ENCODE results near the gene MYCL.
"Not testable (repeated sequence)": the region's sequence is repeated elsewhere in the genome, so short reads cannot be mapped to it uniquely, and the experiment has no call there.

MYCL gene

DNA sequence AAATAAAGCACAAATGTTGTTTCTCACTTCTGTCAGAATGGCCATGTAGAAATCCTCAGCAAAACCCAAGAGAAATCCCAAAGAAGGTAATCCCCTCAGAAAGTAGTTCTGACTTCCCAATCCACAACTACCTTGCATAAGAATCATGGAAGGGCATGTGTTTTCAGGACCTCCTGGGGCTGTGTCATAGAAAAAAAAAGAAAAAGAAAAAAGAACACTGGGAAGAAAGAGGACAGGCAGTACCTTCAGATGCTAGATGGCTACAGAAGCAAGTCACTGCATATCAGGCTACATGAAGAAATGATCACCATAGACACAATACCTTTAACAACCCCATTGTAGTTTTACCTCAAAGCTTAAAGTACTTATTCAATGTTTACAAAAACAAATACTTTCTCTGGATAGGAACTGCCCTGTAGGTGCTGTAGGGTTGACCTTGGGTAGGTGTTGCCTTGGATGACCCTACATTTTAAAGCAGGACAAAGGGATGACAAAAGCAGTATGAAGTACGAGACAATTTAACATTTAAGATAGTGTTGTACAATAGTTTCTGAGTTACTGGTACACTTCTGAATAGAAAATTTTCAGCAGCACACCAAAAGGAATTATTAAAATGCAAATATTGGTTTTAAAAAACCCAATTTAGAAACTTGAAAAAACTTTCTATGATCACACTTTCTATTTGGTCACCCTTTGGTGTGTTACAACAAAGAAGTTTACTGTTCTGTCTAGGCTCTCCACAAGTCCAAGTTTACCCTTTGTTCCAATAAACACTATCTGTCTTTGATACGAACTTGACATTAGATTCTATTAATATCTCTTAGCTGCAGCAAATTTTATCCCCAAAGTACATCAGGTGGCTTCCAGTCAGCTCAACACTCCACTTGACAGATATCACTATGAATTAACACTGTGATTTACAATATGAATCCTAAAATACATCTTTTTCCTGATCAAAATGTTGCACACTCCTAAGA lies 23.4 kb downstream of the MYCL start:
- Histone ChIP-seq H3K9ac (ENCODE audit: low read length) (no peak overlapping the region), H3K9me3 (ENCODE audit: control insufficient read depth, low read length) (no peaks in the 10 kb centered on the region), H3K4me3 (ENCODE audit: low read length) (no peak overlapping the region), H3K27me3 (replicated peaks; ENCODE audit: control insufficient read depth, insufficient read depth, low read length) (no peaks in the 10 kb centered on the region), H3K4me1 (ENCODE audit: control insufficient read depth, insufficient read depth, low read length) (peaks cover 13% of the 10 kb centered on the region), H3K36me3 (ENCODE audit: control insufficient read depth, insufficient read depth, low read length, severe bottlenecking) (peaks cover 3% of the 10 kb centered on the region)
- DNase-seq (ENCODE audit: low read depth): no peak

- Histone ChIP-seq H3K4me3 (ENCODE audit: low read length) (no peak overlapping the region), H3K4me1 (ENCODE audit: control insufficient read depth, insufficient read depth, low read length) (peaks cover 10% of the 10 kb centered on the region), H3K27me3 (replicated peaks; ENCODE audit: control insufficient read depth, insufficient read depth, low read length) (no peaks in the 10 kb centered on the region), H3K9me3 (ENCODE audit: control insufficient read depth, low read length) (no peaks in the 10 kb centered on the region), H3K36me3 (ENCODE audit: control insufficient read depth, insufficient read depth, low read length, severe bottlenecking) (peaks cover 3% of the 10 kb centered on the region), H3K9ac (ENCODE audit: low read length) (no peak overlapping the region)
- DNase-seq (ENCODE audit: low read depth): no peak
Measured at GRCh38 chr1:39877231-39877778, 24.4 kb downstream of the MYCL start.

GRCh38 chr1:39876144-39876543 lies 25.6 kb downstream of the MYCL start:
- Histone ChIP-seq H3K4me1 (ENCODE audit: control insufficient read depth, insufficient read depth, low read length) (no peaks in the 10 kb centered on the region), H3K27me3 (replicated peaks; ENCODE audit: control insufficient read depth, insufficient read depth, low read length) (no peaks in the 10 kb centered on the region), H3K9me3 (ENCODE audit: control insufficient read depth, low read length) (no peaks in the 10 kb centered on the region), H3K4me3 (ENCODE audit: low read length) (no peak overlapping the region), H3K36me3 (ENCODE audit: control insufficient read depth, insufficient read depth, low read length, severe bottlenecking) (peaks cover 3% of the 10 kb centered on the region), H3K9ac (ENCODE audit: low read length) (no peak overlapping the region)
- no peak for DNase-seq (ENCODE audit: low read depth)

- no peak overlapping the region for H3K4me3 ChIP-seq (ENCODE audit: low read length)
- H3K27me3 ChIP-seq (replicated peaks; ENCODE audit: control insufficient read depth, insufficient read depth, low read length): no peaks in the 10 kb centered on the region
- no peak overlapping the region for H3K9ac ChIP-seq (ENCODE audit: low read length)
- H3K9me3 ChIP-seq (ENCODE audit: control insufficient read depth, low read length): no peaks in the 10 kb centered on the region
- no peak for DNase-seq (ENCODE audit: low read depth)
- H3K36me3 ChIP-seq (ENCODE audit: control insufficient read depth, insufficient read depth, low read length, severe bottlenecking): peaks cover 3% of the 10 kb centered on the region
- peaks cover under 1% of the 10 kb centered on the region for H3K4me1 ChIP-seq (ENCODE audit: control insufficient read depth, insufficient read depth, low read length)
Measured at GRCh38 chr1:39872698-39873097, 29.0 kb downstream of the MYCL start.

DNA sequence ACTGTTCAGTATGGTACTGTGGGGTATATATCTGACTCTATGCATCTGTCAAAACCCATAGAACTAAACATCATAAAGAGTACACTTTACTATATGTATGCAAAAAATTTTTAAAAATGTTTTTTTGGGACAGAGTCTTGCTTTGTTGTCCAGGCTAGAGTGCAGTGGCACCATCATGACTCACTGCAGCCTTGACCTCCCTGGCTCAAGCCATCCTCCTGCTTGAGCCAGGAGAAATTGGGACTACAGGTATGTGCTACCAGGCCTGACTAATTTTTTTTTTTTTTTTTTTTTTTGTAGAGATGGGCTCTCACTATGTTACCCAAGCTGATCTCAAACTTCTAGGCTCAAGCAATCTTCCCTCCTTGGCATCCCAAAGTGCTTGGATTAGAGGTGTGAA lies 29.9 kb downstream of the MYCL start:
- no peaks in the 10 kb centered on the region for H3K27me3 ChIP-seq (replicated peaks; ENCODE audit: control insufficient read depth, insufficient read depth, low read length)
- peaks cover 3% of the 10 kb centered on the region for H3K36me3 ChIP-seq (ENCODE audit: control insufficient read depth, insufficient read depth, low read length, severe bottlenecking)
- H3K4me1 ChIP-seq (ENCODE audit: control insufficient read depth, insufficient read depth, low read length): peaks cover 9% of the 10 kb centered on the region
- no peak overlapping the region for H3K9ac ChIP-seq (ENCODE audit: low read length)
- DNase-seq (ENCODE audit: low read depth): no peak
- no peak overlapping the region for H3K4me3 ChIP-seq (ENCODE audit: low read length)
- H3K9me3 ChIP-seq (ENCODE audit: control insufficient read depth, low read length): no peaks in the 10 kb centered on the region

- not testable (repeated sequence) for H3K4me3 ChIP-seq (ENCODE audit: low read length); H3K27me3 ChIP-seq (replicated peaks; ENCODE audit: control insufficient read depth, insufficient read depth, low read length); DNase-seq (ENCODE audit: low read depth); H3K9me3 ChIP-seq (ENCODE audit: control insufficient read depth, low read length); H3K36me3 ChIP-seq (ENCODE audit: control insufficient read depth, insufficient read depth, low read length, severe bottlenecking); H3K9ac ChIP-seq (ENCODE audit: low read length)
- peaks cover 12% of the 10 kb centered on the region for H3K4me1 ChIP-seq (ENCODE audit: control insufficient read depth, insufficient read depth, low read length)
Measured at GRCh38 chr1:39871043-39871442, 30.7 kb downstream of the MYCL start.

GRCh38 chr1:39869538-39870112 lies 32.1 kb downstream of the MYCL start:
- not testable (repeated sequence) for DNase-seq (ENCODE audit: low read depth); H3K9ac ChIP-seq (ENCODE audit: low read length); H3K36me3 ChIP-seq (ENCODE audit: control insufficient read depth, insufficient read depth, low read length, severe bottlenecking); H3K9me3 ChIP-seq (ENCODE audit: control insufficient read depth, low read length); H3K27me3 ChIP-seq (replicated peaks; ENCODE audit: control insufficient read depth, insufficient read depth, low read length); H3K4me3 ChIP-seq (ENCODE audit: low read length)
- peaks cover 12% of the 10 kb centered on the region for H3K4me1 ChIP-seq (ENCODE audit: control insufficient read depth, insufficient read depth, low read length)

DNA sequence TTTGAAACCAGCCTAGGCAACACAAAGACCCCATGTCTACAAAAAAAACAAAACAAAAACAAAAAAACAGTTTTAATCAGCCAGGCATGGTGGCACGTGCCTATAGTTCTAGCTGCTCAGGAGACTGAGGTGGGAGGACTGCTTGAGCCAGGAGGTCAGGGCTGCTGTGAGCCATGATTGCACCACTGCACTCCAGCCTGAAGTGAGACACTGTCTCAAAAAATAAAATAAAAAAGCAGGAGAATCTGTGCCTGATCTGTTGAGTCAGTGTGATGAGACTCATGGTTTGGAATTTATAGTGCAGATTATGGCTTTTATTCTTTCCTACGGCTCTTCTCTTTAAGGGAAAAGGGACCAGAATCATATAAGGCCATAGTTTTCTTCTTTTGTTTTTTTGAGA lies 35.0 kb downstream of the MYCL start:
- no peaks in the 10 kb centered on the region for H3K9me3 ChIP-seq (ENCODE audit: control insufficient read depth, low read length)
- DNase-seq (ENCODE audit: low read depth): peak; percentile 74
- no peaks in the 10 kb centered on the region for H3K27me3 ChIP-seq (replicated peaks; ENCODE audit: control insufficient read depth, insufficient read depth, low read length)
- H3K36me3 ChIP-seq (ENCODE audit: control insufficient read depth, insufficient read depth, low read length, severe bottlenecking): no peaks in the 10 kb centered on the region
- peaks cover 12% of the 10 kb centered on the region for H3K4me1 ChIP-seq (ENCODE audit: control insufficient read depth, insufficient read depth, low read length)
- no peak overlapping the region for H3K9ac ChIP-seq (ENCODE audit: low read length)
- no peak overlapping the region for H3K4me3 ChIP-seq (ENCODE audit: low read length)

GRCh38 chr1:39865762-39866161 lies 36.0 kb downstream of the MYCL start:
- peaks cover 12% of the 10 kb centered on the region for H3K4me1 ChIP-seq (ENCODE audit: control insufficient read depth, insufficient read depth, low read length)
- no peaks in the 10 kb centered on the region for H3K27me3 ChIP-seq (replicated peaks; ENCODE audit: control insufficient read depth, insufficient read depth, low read length)
- H3K9ac ChIP-seq (ENCODE audit: low read length): no peak overlapping the region
- H3K36me3 ChIP-seq (ENCODE audit: control insufficient read depth, insufficient read depth, low read length, severe bottlenecking): no peaks in the 10 kb centered on the region
- no peaks in the 10 kb centered on the region for H3K9me3 ChIP-seq (ENCODE audit: control insufficient read depth, low read length)
- H3K4me3 ChIP-seq (ENCODE audit: low read length): no peak overlapping the region
- DNase-seq (ENCODE audit: low read depth): no peak

DNA sequence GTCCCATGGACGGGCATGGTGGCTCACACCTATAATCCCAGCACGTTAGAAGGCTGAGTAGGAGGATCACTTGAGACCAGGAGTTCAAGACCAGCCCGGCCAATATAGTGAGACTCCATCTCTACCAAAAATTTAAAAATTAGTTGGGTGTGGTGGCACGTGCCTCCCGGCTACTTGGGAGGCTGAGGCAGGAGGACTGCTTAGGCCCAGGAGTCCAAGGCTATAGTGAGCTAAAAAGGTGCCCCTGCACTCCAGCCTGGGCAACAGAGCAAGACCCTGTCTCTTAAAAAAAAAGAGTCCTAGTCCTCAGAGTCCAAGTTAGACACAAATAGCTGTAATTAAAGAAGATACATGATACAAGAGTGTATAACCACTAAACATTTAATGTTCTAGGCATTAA lies 38.5 kb downstream of the MYCL start:
- Histone ChIP-seq H3K4me1 (ENCODE audit: control insufficient read depth, insufficient read depth, low read length) (peaks cover 12% of the 10 kb centered on the region), H3K4me3 (ENCODE audit: low read length) (no peak overlapping the region), H3K36me3 (ENCODE audit: control insufficient read depth, insufficient read depth, low read length, severe bottlenecking) (no peaks in the 10 kb centered on the region), H3K9me3 (ENCODE audit: control insufficient read depth, low read length) (no peaks in the 10 kb centered on the region), H3K27me3 (replicated peaks; ENCODE audit: control insufficient read depth, insufficient read depth, low read length) (no peaks in the 10 kb centered on the region), H3K9ac (ENCODE audit: low read length) (no peak overlapping the region)
- DNase-seq (ENCODE audit: low read depth): no peak

GRCh38 chr1:39861003-39861402 lies 40.7 kb downstream of the MYCL start:
- H3K9ac ChIP-seq (ENCODE audit: low read length): no peak overlapping the region
- H3K27me3 ChIP-seq (replicated peaks; ENCODE audit: control insufficient read depth, insufficient read depth, low read length): no peaks in the 10 kb centered on the region
- no peak for DNase-seq (ENCODE audit: low read depth)
- no peak overlapping the region for H3K4me3 ChIP-seq (ENCODE audit: low read length)
- no peaks in the 10 kb centered on the region for H3K4me1 ChIP-seq (ENCODE audit: control insufficient read depth, insufficient read depth, low read length)
- H3K9me3 ChIP-seq (ENCODE audit: control insufficient read depth, low read length): no peaks in the 10 kb centered on the region
- peaks cover 4% of the 10 kb centered on the region for H3K36me3 ChIP-seq (ENCODE audit: control insufficient read depth, insufficient read depth, low read length, severe bottlenecking)

Data from adipocyte (in vitro differentiated cells).